ENCODE results near the gene DGKQ. TPM values are rescaled to one million over a fixed set of nuclear protein-coding genes. Genes with fewer than 3 reads are reported as not detected.
A peak's percentile ranks its signal among the peaks of the same experiment; 100 is the strongest.

The DGKQ gene
- total RNA-seq, 2 donors from 2014 or later = 5.1 to 5.6 TPM

- DNase-seq = no peak
- no peak for ATAC-seq
- intact Hi-C loops (cut with DNase I) = no loop called here
These were observed 24.8 kb upstream of the DGKQ start for GRCh38 chr4:998096-998691.

- no peak for DNase-seq
- peak; percentile 41 for ATAC-seq
- intact Hi-C loops (cut with DNase I) = no loop called here
These were observed 24.2 kb upstream of the DGKQ start for GRCh38 chr4:997375-998071.

- DNase-seq (no peak), ATAC-seq (no peak)
- intact Hi-C loops (cut with DNase I) = no loop called here
These were observed 23.6 kb upstream of the DGKQ start for GRCh38 chr4:996997-997374.

- intact Hi-C loops (cut with DNase I) = no loop called here
- DNase-seq = no peak
- ATAC-seq = no peak
These were observed 22.9 kb upstream of the DGKQ start for GRCh38 chr4:996030-996996.

- ATAC-seq (no peak), DNase-seq (no peak)
- intact Hi-C loops (cut with DNase I) = no loop called here
These were observed 22.1 kb upstream of the DGKQ start for GRCh38 chr4:995311-996026.

GRCh38 chr4:993111-994029 is 20.0 kb upstream of the DGKQ start, which contains the start of gene SLC26A1:
TSS of gene SLC26A1 (minus strand) at chr4:993404. CDS start at chr4:991703, 1,701 bp downstream.
- ATAC-seq (no peak), DNase-seq (no peak)
- intact Hi-C loops (cut with DNase I) = no loop called here

- intact Hi-C loops (cut with DNase I) = no loop called here
- ATAC-seq (no peak), DNase-seq (peak; percentile 48)
These were observed 19.1 kb upstream of the DGKQ start for GRCh38 chr4:992297-993110.

- DNase-seq (no peak), ATAC-seq (no peak)
- intact Hi-C loops (cut with DNase I) = no loop called here
These were observed 18.3 kb upstream of the DGKQ start for GRCh38 chr4:991451-992296.

GRCh38 chr4:990746-991367 is 17.5 kb upstream of the DGKQ start:
- intact Hi-C loops (cut with DNase I) = no loop called here
- DNase-seq = no peak
- ATAC-seq = no peak

GRCh38 chr4:989722-990471 is 16.5 kb upstream of the DGKQ start:
- intact Hi-C loops (cut with DNase I) = no loop called here
- ATAC-seq = no peak
- no peak for DNase-seq

- DNase-seq = no peak
- intact Hi-C loops (cut with DNase I) = no loop called here
- no peak for ATAC-seq
These were observed 15.7 kb upstream of the DGKQ start for GRCh38 chr4:988726-989721.

GRCh38 chr4:987624-988513 is 14.5 kb upstream of the DGKQ start:
- intact Hi-C loops (cut with DNase I) = no loop called here
- ATAC-seq (no peak), DNase-seq (no peak)

- intact Hi-C loops (cut with DNase I) = no loop called here
- DNase-seq (peak; percentile 88), ATAC-seq (peak; percentile 92 to 95)
These were observed 13.7 kb upstream of the DGKQ start, which contains the start of gene IDUA for GRCh38 chr4:986879-987623. TSS of gene IDUA (plus strand) at chr4:987044. CDS start at chr4:987085, 41 bp downstream.

Measured in left cardiac atrium (tissue), 4 donors.